NCI-H2081 (cell line): Measurements from ENCODE around the gene FNDC10.

Experiments used
- DNase-seq, 2 experiments: peaks; one replicate each; lab custom pipeline; 2025; lab: John Stamatoyannopoulos, UW

FNDC10 gene

GRCh38 chr1:1616045-1616790, 16.3 kb upstream of the FNDC10 start:
- DNase-seq, result peak in 1 of 2 experiments; percentile 21

- DNase-seq, result peak; percentile 96 to 97
These were observed 15.5 kb upstream of the FNDC10 start, which contains the start of gene MIB2 for GRCh38 chr1:1615256-1616044. Gene MIB2 (plus strand): TSS chr1:1615500. CDS start chr1:1623453, 7,953 bp downstream.

DNA sequence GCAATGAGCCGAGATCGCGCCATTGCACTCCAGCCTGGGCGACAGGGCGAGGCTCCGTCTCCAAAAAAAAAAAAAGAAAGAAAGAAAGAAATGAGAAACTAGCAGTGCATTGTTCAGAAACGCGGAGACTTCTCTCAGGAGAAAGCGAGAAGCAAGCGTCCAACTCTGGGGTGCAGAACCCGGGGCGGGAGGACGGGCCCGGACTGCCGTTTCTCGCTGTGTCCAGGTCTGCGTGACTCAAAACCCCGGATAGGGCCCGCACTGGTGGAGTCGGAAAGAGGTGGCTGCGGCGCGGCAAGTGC, 15.0 kb upstream of the FNDC10 start:
- no peak for DNase-seq

GRCh38 chr1:1614204-1614953, 14.4 kb upstream of the FNDC10 start:
- DNase-seq, result peak in 1 of 2 experiments; percentile 16

DNA sequence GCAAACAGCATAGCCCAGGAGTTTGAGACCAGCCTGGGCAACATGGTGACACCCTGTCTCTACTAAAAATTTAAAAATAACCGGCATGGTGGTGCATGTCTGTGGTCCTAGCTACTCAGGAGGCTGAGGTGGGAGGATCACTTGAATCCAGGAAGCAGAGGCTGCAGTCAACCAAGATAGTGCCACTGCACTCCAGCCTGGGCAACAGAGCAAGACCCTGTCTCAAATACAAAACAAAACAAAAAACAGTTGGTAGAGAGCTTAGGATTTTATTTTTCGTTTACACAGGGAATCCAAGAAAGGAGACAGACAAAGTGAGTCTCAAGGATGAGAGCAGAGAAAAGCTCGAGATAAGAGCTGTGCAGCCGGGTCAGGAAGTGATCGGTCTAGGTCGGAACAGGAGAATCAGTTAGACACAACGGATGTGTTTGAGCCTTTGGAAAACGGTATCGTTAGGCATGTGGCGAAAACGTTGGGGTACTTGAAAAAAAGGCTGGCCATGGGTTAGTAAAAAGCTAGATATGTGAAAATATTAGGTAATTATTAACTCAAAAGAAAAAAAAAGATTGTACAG, 13.7 kb upstream of the FNDC10 start:
- no peak for DNase-seq

DNA sequence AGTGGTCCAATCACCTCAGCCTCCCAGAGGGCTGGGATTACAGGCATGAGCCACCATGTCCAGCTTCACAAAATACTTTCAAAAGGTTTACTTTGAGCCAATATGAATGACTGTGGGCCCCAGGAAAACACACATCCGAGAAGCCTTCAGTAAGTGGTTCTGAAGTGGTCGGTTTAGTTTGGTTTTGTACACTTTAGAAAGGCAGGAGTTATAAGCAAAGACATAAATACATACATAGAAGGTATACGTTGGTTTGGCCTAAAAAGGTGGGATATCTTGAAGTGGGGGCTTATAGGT, 12.1 kb upstream of the FNDC10 start:
- no peak for DNase-seq

GRCh38 chr1:1610796-1611195, 10.9 kb upstream of the FNDC10 start:
- DNase-seq, result no peak

DNA sequence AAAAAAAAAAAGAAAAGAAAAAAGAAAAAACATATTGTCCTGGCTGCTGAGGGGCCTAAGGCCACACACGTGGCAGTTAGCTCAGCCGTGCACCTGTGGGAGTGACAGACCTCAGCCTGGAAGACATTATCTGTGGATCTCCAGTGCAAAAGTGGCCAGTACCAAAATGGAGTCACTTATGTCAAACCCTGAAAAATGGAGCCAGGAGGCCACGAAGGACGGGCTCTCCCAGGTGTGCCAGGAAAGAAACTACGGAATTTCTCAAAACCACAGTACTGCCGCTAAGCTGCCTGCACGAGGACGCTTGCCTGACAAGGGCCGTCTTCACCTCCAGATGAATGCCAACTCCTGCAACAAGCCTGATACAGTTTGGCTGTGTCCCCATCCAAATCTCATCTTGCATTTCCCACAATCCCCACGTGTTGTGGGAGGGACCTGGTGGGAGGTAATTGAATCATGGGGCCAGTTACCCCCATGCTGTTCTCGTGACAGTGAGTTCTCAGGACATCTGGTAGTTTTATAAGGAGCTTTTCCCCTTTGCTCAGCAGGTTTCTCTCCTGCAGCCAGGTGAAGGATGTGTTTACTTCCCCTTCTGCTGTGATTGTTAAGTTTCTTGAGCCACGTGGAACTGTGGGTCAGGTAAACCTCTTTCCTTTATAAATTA, 10.0 kb upstream of the FNDC10 start:
- no peak for DNase-seq

GRCh38 chr1:1606232-1606631, 6.3 kb upstream of the FNDC10 start:
- DNase-seq, result no peak

- no peak for DNase-seq
These were observed 5.8 kb upstream of the FNDC10 start for GRCh38 chr1:1605724-1606123.

DNA sequence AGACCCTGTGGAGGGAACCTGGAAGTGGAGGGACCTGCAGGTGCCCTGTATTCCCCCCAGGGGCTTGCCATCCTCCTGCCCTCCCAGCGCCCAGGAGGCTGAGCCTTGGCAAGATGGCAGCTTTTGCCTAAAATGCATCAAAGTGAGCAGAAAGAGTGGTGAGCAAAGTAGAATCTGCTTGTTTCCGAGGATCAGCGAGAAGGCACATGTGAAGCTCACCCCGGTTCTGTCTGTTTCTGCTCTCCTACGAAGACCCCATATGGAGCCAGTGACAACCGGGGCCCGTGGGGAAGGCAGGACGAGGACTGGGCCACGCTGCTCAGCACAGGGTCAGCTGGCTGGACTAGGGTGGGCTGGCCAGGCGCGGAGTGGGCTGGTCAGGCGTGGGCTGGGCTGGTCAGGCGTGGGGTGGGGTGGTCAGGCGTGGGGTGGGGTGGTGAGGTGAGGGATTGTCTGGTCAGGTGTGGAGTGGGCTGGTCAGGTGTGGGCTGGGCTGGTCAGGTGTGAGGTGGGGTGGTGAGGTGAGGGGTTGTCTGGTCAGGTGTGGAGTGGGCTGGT, 5.2 kb upstream of the FNDC10 start:
- no peak for DNase-seq

GRCh38 chr1:1604374-1605033, 4.6 kb upstream of the FNDC10 start:
- no peak for DNase-seq

DNA sequence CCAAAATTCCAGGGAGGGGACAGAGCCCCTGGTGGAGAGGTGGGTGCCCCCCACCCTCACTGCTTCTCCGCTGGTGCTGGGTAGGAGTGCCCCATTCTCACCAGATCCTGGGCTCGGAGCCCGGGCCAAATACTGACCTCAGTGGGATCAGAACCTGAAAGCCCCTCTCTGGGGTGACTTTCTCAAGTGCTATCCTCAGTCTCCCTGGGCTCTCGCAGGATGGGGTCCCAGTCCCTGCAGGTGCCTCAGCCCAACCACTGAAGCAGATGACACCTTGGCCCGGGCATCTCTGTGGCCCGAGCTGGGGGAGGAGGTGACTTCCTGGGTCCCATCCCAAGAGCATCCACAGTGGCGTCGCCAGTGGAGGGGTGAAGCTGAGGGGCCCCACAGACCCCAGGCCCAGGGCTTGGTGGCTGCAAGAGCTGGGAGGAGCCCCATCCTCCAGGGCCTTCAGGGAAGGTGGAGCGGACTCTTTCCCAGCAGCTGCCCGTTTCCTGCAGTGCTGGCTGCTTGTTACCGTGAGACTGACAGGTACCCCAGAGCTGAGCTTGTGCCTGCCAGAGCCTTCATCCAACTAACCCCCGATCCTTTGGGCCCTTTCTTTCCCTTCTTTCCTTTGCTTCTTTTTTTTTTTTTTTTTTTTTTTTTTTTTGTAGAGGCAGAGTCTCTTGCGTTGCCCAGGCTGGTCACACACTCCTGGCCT, 3.9 kb upstream of the FNDC10 start:
- no peak for DNase-seq

DNA sequence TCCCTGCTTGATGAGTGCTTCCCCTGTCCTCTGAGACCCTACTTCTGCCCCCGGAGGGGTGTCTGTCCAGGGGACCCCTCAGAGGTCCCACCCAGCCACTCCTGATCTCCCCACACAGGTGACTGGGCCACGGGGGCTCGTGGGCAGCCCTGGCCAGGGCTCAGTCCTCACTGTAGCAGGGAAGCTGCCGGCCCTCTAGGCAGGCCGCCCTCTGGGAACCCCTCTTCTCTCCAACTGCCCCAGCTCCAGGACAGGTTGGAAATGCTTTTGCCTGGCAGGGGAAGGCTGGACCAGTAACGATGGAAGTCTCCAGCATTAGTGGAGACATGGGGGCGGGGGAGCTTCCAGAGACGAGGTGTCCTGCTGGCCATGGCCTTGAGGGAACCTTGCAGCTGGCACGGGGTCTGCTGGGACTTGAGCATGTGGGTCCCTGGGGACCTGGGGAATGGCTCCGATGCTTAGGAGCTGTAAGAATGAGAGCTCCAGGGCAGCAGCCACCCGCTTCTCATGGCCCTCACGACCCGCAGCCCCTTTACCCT, 3.1 kb upstream of the FNDC10 start:
- DNase-seq, result no peak

GRCh38 chr1:1602304-1602967, 2.5 kb upstream of the FNDC10 start:
- DNase-seq, result no peak

DNA sequence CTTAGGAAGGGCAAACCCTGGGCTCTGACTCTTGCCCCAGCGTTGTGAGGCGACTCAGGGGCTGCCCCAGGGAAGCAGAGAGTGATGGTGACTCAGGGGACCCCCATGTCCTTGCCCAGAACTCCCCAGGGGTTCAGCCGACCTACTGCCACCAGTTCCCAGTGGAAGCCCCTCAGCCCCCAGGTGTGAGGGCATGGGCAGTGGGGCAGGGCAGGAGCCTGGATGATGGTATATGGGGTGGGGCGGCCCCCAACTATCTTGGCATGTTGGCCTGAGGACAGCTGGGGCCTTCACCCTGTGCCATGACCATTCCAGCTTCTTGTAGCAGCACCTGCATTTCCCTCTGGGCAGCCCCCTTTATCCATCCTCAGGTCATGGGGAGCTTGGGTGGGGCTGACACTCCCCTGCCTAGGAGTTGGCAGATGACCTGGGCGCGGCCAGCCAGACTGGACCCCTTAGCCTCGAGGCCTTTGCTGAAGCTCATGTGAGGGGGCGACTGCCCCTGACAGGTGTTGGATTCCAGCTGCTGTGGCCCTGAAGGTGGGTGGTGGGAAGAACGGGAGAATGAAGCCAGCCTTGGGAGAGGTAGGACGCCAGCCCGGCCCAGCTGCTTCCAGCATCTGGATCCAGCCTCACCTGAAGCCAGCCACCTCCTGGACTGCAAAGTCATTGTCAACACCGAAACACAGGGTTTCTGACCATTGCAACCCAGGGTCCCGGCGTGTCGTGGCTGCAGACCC, 1.8 kb upstream of the FNDC10 start:
- DNase-seq, result no peak

GRCh38 chr1:1600861-1601563, 1.1 kb upstream of the FNDC10 start:
- DNase-seq, result no peak
